ENCODE measurements around the gene CCDC60.

Gene CCDC60

DNA sequence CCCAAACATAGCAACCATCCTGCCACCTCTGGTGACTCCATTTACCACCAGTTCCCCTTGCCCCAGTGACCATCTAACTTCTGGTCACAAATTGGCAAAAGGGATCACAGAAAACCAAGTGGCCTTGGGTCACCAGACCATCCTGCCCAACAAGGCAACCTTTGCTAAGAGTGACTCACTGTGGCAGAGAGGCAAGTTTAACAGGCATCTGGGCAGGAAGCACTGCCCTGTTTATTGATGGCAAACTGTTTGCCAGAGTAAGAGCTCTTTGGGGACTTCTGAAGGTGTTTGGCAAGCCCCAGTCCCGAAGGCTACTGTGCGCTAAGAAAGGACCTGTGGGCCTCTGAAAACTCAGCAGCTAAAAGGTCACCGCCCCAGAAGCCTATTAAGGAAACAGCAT is 230.9 kb downstream of the CCDC60 start:
- TF ChIP-seq, protein P1, sequence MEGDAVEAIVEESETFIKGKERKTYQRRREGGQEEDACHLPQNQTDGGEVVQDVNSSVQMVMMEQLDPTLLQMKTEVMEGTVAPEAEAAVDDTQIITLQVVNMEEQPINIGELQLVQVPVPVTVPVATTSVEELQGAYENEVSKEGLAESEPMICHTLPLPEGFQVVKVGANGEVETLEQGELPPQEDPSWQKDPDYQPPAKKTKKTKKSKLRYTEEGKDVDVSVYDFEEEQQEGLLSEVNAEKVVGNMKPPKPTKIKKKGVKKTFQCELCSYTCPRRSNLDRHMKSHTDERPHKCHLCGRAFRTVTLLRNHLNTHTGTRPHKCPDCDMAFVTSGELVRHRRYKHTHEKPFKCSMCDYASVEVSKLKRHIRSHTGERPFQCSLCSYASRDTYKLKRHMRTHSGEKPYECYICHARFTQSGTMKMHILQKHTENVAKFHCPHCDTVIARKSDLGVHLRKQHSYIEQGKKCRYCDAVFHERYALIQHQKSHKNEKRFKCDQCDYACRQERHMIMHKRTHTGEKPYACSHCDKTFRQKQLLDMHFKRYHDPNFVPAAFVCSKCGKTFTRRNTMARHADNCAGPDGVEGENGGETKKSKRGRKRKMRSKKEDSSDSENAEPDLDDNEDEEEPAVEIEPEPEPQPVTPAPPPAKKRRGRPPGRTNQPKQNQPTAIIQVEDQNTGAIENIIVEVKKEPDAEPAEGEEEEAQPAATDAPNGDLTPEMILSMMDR (IDR thresholded peaks at IDR 0.05; ENCODE audit: low read depth, low read length), result no peak
- no peak overlapping the region for H3K4me3 ChIP-seq (ENCODE audit: low read depth, low read length)
- in situ Hi-C loops (cut with HindIII; ENCODE audit: low sequenced_read_pairs), result no loop called here
- no peak for DNase-seq (ENCODE audit: low read depth, low spot score)

DNA sequence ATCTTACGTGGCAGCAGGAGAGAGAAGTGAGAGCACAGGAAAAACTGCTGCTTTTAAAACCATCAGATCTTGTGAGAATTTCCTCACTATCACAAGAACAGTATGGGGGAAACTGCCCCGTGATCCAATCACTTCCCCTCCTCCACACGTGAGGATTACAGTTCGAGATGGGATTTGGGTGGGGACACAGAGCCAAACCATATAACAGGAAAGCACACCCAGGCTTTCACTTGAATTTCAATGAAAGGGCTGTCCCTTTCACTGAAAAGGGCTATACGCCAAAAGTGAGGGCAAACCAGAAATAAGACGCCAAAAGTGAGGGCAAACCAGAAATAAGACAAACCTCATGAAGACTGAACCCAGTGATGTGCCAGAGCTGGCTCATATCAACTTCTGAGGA is 236.2 kb downstream of the CCDC60 start:
- TF ChIP-seq, protein P1 (IDR thresholded peaks at IDR 0.05; ENCODE audit: low read depth, low read length), result no peak
- no peak overlapping the region for H3K4me3 ChIP-seq (ENCODE audit: low read depth, low read length)
- DNase-seq (ENCODE audit: low read depth, low spot score), result no peak
- in situ Hi-C loops (cut with HindIII; ENCODE audit: low sequenced_read_pairs), result no loop called here

DNA sequence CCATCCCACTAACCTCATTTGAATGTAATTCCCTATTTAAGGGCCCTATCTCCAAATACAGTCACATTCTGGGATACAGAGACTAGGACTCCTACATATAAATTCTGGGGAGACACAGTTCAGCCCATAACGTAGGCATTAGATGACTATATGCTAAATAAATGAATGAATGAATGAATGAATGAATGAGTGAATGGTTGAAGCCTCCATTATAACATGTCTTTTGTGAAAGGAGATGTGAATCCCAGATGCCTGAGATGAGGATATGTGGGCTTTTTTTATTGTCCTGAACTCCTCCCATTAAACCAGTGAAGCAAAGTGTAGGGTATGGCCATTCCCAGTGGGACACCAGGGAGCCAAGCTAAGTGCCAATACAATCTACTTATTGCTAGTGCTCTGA is 238.6 kb downstream of the CCDC60 start:
- in situ Hi-C loops (cut with HindIII; ENCODE audit: low sequenced_read_pairs), result no loop called here
- H3K4me3 ChIP-seq (ENCODE audit: low read depth, low read length), result no peak overlapping the region
- DNase-seq (ENCODE audit: low read depth, low spot score), result no peak
- TF ChIP-seq, protein P1 (IDR thresholded peaks at IDR 0.05; ENCODE audit: low read depth, low read length), result no peak

DNA sequence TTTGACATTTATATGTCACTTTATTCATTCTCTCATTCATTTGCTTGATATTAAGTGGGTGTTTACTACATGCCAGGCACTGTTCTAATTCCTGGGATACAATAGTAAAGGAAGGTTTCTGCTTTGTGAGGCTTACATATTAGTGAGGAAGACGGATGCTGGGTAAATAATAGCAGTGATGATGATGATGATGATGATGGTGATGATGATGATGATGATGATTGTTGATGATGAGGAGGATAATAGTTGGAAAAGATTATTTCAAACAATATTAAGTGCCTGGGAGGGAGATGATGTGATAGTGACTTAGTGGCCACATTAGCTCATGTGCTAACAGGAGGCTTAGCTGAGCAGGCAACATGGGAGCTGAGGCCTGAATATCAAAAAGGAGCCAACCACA is 239.7 kb downstream of the CCDC60 start:
- H3K4me3 ChIP-seq (ENCODE audit: low read depth, low read length), result no peak overlapping the region
- TF ChIP-seq, protein P1 (IDR thresholded peaks at IDR 0.05; ENCODE audit: low read depth, low read length), result no peak
- in situ Hi-C loops (cut with HindIII; ENCODE audit: low sequenced_read_pairs), result no loop called here
- DNase-seq (ENCODE audit: low read depth, low spot score), result no peak

DNA sequence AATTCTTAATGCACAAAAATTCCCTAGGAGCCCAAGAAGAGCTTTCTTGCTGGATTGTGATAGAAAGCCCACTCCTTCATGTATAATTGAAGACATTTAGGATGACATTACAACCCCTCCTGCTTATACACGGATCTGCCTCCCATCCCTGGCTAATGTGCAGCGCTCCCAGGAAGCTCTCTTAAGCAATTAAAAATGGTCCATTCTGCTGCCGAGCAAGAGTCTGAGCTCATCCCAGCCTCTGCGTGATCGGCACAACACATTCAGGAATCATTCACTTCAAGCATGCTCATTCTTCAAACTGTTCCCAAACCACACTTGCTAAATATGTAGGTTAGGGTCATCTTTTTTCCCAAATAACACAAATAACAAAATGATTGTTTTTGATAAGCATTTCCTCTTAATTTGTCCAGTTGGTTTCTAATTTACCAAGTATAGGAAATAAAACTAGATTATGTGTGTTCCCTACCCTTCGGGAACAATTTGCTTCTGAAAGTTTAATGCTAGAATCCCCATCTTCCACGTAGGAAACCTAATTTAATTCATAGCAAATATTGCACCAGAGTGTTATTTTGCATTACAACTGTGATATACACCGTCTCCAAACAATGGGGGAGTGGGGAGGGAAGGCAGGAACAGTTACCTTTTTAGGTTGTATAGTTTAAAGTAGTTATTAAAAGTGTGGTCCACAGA is 241.7 kb downstream of the CCDC60 start:
- no peak overlapping the region for H3K4me3 ChIP-seq (ENCODE audit: low read depth, low read length)
- in situ Hi-C loops (cut with HindIII; ENCODE audit: low sequenced_read_pairs), result no loop called here
- no peak for DNase-seq (ENCODE audit: low read depth, low spot score)
- TF ChIP-seq, protein P1 (IDR thresholded peaks at IDR 0.05; ENCODE audit: low read depth, low read length), result no peak

DNA sequence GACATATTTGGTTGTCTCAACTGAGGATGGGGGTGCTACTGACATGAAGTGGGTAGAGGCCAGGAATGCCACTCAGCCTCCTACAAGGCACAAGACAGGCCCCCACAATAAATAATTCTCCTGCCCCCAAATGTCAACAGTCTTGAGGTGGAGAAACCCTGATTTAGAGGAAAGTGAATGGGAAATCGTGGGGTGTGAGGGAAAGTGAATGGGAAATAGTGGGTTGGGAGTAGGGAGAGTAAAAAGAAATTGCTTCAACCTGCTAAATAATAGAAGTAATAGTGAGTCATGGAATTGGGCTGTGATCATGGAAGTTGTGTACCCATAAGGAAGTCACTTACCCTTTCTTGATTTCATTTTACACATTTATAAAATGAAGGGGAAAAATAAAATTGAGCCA is 242.4 kb downstream of the CCDC60 start:
- TF ChIP-seq, protein P1 (IDR thresholded peaks at IDR 0.05; ENCODE audit: low read depth, low read length), result no peak
- in situ Hi-C loops (cut with HindIII; ENCODE audit: low sequenced_read_pairs), result no loop called here
- H3K4me3 ChIP-seq (ENCODE audit: low read depth, low read length), result no peak overlapping the region
- no peak for DNase-seq (ENCODE audit: low read depth, low spot score)

Measured in astrocyte of the spinal cord (primary cell).